ENCODE data around the gene ETS1.

ETS1 gene

GRCh38 chr11:128621601-128622501, 34.5 kb upstream of the ETS1 start:
- no peak overlapping the region for H3K27ac ChIP-seq
- no peak overlapping the region for H3K4me3 ChIP-seq
- H3K9me3 ChIP-seq (ENCODE audit: low read depth, low read length) = no peaks in the 10 kb centered on the region
- TF ChIP-seq FOXP2 (optimal IDR thresholded peaks at IDR 0.05; ENCODE audit: control extremely low read depth, extremely low read length, insufficient read depth) = no peak
- TF ChIP-seq POLR2AphosphoS5 (IDR thresholded peaks at IDR 0.05; ENCODE audit: borderline replicate concordance, low read depth, low read length) = no peak
- TF ChIP-seq EZH2 (IDR thresholded peaks at IDR 0.05) = no peak
- no peaks in the 10 kb centered on the region for H3K36me3 ChIP-seq (ENCODE audit: insufficient read depth, low read length)
- DNase-seq (ENCODE audit: low read depth, low spot score) = no peak
- no peak overlapping the region for H3K9ac ChIP-seq (ENCODE audit: insufficient read length)

DNA sequence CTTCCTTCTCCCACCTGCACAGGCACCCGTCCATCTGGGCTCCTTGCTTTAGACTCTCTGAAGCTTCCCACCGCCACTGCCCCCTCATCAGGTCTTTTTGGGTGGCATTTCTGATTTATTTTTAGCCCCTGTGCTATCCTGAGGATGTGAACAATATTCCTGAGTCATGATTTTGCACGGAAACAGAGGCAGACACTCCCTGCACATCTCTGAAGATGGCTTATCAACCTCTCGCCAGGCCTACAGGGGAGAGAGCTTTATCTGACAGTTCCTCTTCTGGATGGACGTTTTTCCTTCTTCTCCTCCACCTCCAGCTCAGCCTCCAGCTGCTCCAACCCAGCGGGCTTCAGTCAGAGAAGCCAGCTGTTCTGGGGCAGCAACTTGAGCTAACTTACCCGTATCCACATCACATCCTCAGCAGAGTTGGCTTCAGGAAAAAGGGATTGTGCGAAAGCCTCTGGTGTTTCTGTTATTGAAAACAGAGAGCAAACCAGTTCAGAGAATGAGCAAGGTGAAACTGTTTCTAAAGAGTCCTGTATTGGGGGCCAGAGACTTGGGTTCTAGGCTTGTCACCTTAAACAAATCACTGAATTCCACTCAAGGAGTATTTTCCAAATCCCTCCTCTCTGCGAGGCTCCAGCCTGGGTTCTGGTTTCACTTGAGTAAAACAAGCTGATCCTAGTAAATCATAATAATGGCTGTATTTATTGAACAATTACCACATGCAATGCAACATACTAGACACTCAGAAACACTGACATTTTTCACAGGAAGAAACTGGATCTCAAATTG, 33.1 kb upstream of the ETS1 start:
- DNase-seq (ENCODE audit: low read depth, low spot score) = no peak
- H3K27ac ChIP-seq = no peak overlapping the region
- no peaks in the 10 kb centered on the region for H3K36me3 ChIP-seq (ENCODE audit: insufficient read depth, low read length)
- no peak overlapping the region for H3K9ac ChIP-seq (ENCODE audit: insufficient read length)
- TF ChIP-seq FOXP2 (optimal IDR thresholded peaks at IDR 0.05; ENCODE audit: control extremely low read depth, extremely low read length, insufficient read depth) = no peak
- no peak for TF ChIP-seq EZH2 (IDR thresholded peaks at IDR 0.05)
- TF ChIP-seq POLR2AphosphoS5 (IDR thresholded peaks at IDR 0.05; ENCODE audit: borderline replicate concordance, low read depth, low read length) = no peak
- no peaks in the 10 kb centered on the region for H3K9me3 ChIP-seq (ENCODE audit: low read depth, low read length)
- no peak overlapping the region for H3K4me3 ChIP-seq

DNA sequence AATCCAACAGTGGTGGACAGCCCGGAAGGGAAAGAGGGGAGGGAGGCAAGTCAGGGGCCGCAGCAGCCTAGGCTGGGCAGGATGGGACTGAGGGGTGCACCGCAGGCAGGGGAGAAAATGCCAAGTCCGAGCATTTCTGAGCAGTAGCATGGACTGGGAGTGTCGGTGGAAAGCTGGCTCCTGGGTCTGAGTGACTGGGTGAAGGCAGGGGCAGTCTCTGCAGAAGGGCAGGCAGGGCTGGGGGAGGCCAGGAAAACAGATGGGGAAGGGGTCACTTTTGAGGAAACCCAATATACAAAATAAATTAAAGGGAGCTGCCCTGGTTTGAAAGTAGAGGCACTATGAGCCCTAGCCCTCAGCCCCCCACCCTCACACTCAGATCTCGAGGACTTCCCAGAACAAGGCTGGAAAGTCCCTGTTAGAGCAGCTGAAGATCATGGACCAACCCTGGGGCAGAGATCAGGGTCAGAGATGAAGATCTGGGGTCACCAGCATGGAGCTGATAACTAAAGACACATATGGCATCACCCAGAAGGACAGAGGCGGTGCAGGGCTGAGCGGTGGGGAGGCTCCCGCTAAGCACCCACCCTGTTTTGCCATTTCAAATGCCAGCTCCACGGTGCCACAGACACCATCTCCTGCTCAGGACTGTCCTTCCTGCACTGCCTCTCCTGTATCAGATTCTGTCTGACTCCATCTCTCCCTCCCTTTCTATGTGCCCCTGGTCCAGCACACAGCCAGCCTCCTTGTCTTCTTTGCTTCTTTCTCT, 32.4 kb upstream of the ETS1 start:
- no peaks in the 10 kb centered on the region for H3K36me3 ChIP-seq (ENCODE audit: insufficient read depth, low read length)
- TF ChIP-seq EZH2 (IDR thresholded peaks at IDR 0.05) = no peak
- no peak for TF ChIP-seq FOXP2 (optimal IDR thresholded peaks at IDR 0.05; ENCODE audit: control extremely low read depth, extremely low read length, insufficient read depth)
- no peak for TF ChIP-seq POLR2AphosphoS5 (IDR thresholded peaks at IDR 0.05; ENCODE audit: borderline replicate concordance, low read depth, low read length)
- no peak overlapping the region for H3K9ac ChIP-seq (ENCODE audit: insufficient read length)
- H3K4me3 ChIP-seq = no peak overlapping the region
- H3K9me3 ChIP-seq (ENCODE audit: low read depth, low read length) = no peaks in the 10 kb centered on the region
- H3K27ac ChIP-seq = no peak overlapping the region
- DNase-seq (ENCODE audit: low read depth, low spot score) = no peak

DNA sequence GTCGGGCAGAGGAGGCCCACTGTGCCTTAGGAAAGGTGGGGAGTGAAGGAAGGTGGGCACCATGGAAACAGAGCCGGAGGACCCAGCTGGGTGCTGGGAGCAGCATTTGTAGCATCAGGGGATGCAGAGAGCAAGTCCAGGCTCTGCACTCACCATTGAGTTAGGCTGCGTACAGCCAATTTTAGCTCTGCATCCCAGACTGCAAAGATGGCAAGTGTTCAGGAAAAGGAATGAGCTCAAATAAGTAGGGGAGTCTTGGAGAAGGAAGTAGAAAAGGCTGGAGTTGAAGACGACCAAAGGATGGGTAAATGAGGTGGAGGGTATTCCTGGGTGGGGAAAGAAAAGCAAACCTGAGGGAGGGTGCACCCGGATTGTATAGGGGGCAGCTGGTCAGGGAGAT, 31.6 kb upstream of the ETS1 start:
- no peak for DNase-seq (ENCODE audit: low read depth, low spot score)
- TF ChIP-seq POLR2AphosphoS5 (IDR thresholded peaks at IDR 0.05; ENCODE audit: borderline replicate concordance, low read depth, low read length) (no peak), EZH2 (IDR thresholded peaks at IDR 0.05) (no peak), FOXP2 (optimal IDR thresholded peaks at IDR 0.05; ENCODE audit: control extremely low read depth, extremely low read length, insufficient read depth) (no peak)
- no peaks in the 10 kb centered on the region for H3K9me3 ChIP-seq (ENCODE audit: low read depth, low read length)
- H3K36me3 ChIP-seq (ENCODE audit: insufficient read depth, low read length) = no peaks in the 10 kb centered on the region
- H3K27ac ChIP-seq = no peak overlapping the region
- no peak overlapping the region for H3K4me3 ChIP-seq
- no peak overlapping the region for H3K9ac ChIP-seq (ENCODE audit: insufficient read length)

DNA sequence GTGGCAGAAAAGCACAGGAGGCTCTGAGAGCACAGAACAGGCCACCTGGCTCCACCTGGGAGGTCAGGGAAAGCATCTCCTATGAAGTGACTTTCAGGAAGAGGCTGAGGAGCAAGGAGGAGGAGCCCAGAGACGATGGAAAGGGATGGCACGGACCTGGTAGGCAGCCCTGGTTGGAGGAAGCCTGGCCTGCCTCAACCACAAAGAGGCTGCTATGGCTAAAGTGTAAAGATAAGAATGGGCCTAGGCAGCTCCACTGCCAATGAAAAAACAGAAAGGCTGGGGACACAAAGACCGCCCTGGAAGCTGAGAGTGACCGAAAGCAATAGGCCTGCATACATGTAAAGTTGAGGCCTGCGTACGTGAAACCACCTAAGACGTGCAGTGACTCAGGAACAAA, 31.2 kb upstream of the ETS1 start:
- Histone ChIP-seq H3K27ac (no peak overlapping the region), H3K4me3 (no peak overlapping the region), H3K9me3 (ENCODE audit: low read depth, low read length) (no peaks in the 10 kb centered on the region), H3K36me3 (ENCODE audit: insufficient read depth, low read length) (no peaks in the 10 kb centered on the region), H3K9ac (ENCODE audit: insufficient read length) (no peak overlapping the region)
- DNase-seq (ENCODE audit: low read depth, low spot score) = no peak
- TF ChIP-seq EZH2 (IDR thresholded peaks at IDR 0.05) = no peak
- no peak for TF ChIP-seq FOXP2 (optimal IDR thresholded peaks at IDR 0.05; ENCODE audit: control extremely low read depth, extremely low read length, insufficient read depth)
- TF ChIP-seq POLR2AphosphoS5 (IDR thresholded peaks at IDR 0.05; ENCODE audit: borderline replicate concordance, low read depth, low read length) = no peak

- no peaks in the 10 kb centered on the region for H3K9me3 ChIP-seq (ENCODE audit: low read depth, low read length)
- H3K9ac ChIP-seq (ENCODE audit: insufficient read length) = no peak overlapping the region
- no peak for TF ChIP-seq FOXP2 (optimal IDR thresholded peaks at IDR 0.05; ENCODE audit: control extremely low read depth, extremely low read length, insufficient read depth)
- no peak for TF ChIP-seq EZH2 (IDR thresholded peaks at IDR 0.05)
- TF ChIP-seq POLR2AphosphoS5 (IDR thresholded peaks at IDR 0.05; ENCODE audit: borderline replicate concordance, low read depth, low read length) = no peak
- H3K27ac ChIP-seq = no peak overlapping the region
- no peaks in the 10 kb centered on the region for H3K36me3 ChIP-seq (ENCODE audit: insufficient read depth, low read length)
- H3K4me3 ChIP-seq = no peak overlapping the region
- no peak for DNase-seq (ENCODE audit: low read depth, low spot score)
Measured at GRCh38 chr11:128616161-128616560, 28.8 kb upstream of the ETS1 start.

DNA sequence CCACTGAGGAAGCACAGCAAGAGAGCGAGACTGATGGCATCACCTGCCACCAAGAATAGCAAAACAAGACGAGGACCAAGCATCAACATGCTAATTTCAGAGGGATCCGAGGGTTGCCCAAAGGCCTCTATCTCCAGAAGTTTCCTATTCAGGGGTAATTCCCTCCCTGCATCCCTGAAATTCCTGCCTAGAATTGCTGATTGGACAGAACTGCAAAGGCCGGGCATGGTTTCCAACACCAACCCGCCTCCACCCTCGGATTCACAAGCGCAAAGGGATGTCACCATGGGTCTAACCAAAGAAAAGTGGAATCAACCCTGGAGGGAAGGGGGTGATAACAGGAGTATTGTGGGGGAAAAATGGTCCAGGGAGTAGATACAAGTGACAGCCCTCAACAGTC, 28.3 kb upstream of the ETS1 start:
- Histone ChIP-seq H3K4me3 (no peak overlapping the region), H3K9me3 (ENCODE audit: low read depth, low read length) (no peaks in the 10 kb centered on the region), H3K27ac (no peak overlapping the region), H3K36me3 (ENCODE audit: insufficient read depth, low read length) (no peaks in the 10 kb centered on the region), H3K9ac (ENCODE audit: insufficient read length) (no peak overlapping the region)
- no peak for TF ChIP-seq EZH2 (IDR thresholded peaks at IDR 0.05)
- no peak for TF ChIP-seq POLR2AphosphoS5 (IDR thresholded peaks at IDR 0.05; ENCODE audit: borderline replicate concordance, low read depth, low read length)
- TF ChIP-seq FOXP2 (optimal IDR thresholded peaks at IDR 0.05; ENCODE audit: control extremely low read depth, extremely low read length, insufficient read depth) = no peak
- no peak for DNase-seq (ENCODE audit: low read depth, low spot score)

DNA sequence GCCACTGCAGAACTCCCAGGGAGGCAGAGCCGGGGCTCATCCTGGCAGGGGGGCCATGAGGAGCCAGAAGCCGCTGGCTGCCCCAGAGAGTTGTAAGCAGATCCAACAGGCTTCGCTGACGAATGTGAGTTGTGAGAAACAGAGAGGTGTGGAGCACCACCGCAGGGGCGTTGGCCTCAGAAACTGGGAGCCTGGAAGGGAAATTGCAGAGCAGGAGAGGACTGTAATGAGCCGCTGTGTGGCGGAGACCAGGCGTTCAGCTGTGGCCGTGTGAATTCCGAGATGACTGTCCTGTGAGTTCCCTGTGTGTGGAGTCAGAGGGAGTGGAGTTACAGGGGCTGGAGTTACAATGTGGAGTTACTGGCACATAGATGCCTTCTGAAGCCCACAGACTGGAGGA, 27.7 kb upstream of the ETS1 start:
- no peak overlapping the region for H3K4me3 ChIP-seq
- no peaks in the 10 kb centered on the region for H3K9me3 ChIP-seq (ENCODE audit: low read depth, low read length)
- H3K9ac ChIP-seq (ENCODE audit: insufficient read length) = no peak overlapping the region
- DNase-seq (ENCODE audit: low read depth, low spot score) = no peak
- TF ChIP-seq FOXP2 (optimal IDR thresholded peaks at IDR 0.05; ENCODE audit: control extremely low read depth, extremely low read length, insufficient read depth) (no peak), EZH2 (IDR thresholded peaks at IDR 0.05) (no peak), POLR2AphosphoS5 (IDR thresholded peaks at IDR 0.05; ENCODE audit: borderline replicate concordance, low read depth, low read length) (no peak)
- no peaks in the 10 kb centered on the region for H3K36me3 ChIP-seq (ENCODE audit: insufficient read depth, low read length)
- no peak overlapping the region for H3K27ac ChIP-seq

Data from SK-N-MC (cell line).